ENCODE results near the gene CYTH1.

Gene CYTH1

GRCh38 chr17:78645421-78646295 is 136.4 kb downstream of the CYTH1 start:
- Histone ChIP-seq H3K4me1 (ENCODE audit: low read depth, poor library complexity, severe bottlenecking) (peaks cover 3% of the 10 kb centered on the region), H3K27me3 (ENCODE audit: insufficient read depth, low read depth) (peaks cover 38% of the 10 kb centered on the region), H3K9ac (no peak overlapping the region), H3K36me3 (ENCODE audit: insufficient read depth) (no peaks in the 10 kb centered on the region), H2AFZ (ENCODE audit: low read depth) (no peak overlapping the region; the same call in 1 of the 2 replicates), H3K79me2 (ENCODE audit: insufficient read depth, low read depth) (no peaks in the 10 kb centered on the region), H3K4me2 (0 out of 2 replicates have a peak overlapping the region, but pooled peaks have one; percentile 8), H4K20me1 (ENCODE audit: insufficient read depth) (no peaks in the 10 kb centered on the region), H3K27ac (no peak overlapping the region), H3K4me3 (IDR thresholded peaks at IDR 0.05; ENCODE audit: insufficient read depth, low read depth, low read length) (no peak overlapping the region)
- TF ChIP-seq CTCF (conservative IDR thresholded peaks at IDR 0.05; ENCODE audit: low read depth, low read length): no peak

GRCh38 chr17:78644931-78645351 is 137.1 kb downstream of the CYTH1 start:
- H3K27ac ChIP-seq: no peak overlapping the region
- H3K4me1 ChIP-seq (ENCODE audit: low read depth, poor library complexity, severe bottlenecking): peaks cover 3% of the 10 kb centered on the region
- no peaks in the 10 kb centered on the region for H3K79me2 ChIP-seq (ENCODE audit: insufficient read depth, low read depth)
- H2AFZ ChIP-seq (ENCODE audit: low read depth): no peak overlapping the region
- H4K20me1 ChIP-seq (ENCODE audit: insufficient read depth): no peaks in the 10 kb centered on the region
- no peak overlapping the region for H3K9ac ChIP-seq
- H3K4me2 ChIP-seq: no peak overlapping the region
- H3K36me3 ChIP-seq (ENCODE audit: insufficient read depth): no peaks in the 10 kb centered on the region
- TF ChIP-seq CTCF (conservative IDR thresholded peaks at IDR 0.05; ENCODE audit: low read depth, low read length): no peak
- H3K27me3 ChIP-seq (ENCODE audit: insufficient read depth, low read depth): peaks cover 38% of the 10 kb centered on the region
- H3K4me3 ChIP-seq (IDR thresholded peaks at IDR 0.05; ENCODE audit: insufficient read depth, low read depth, low read length): no peak overlapping the region

DNA sequence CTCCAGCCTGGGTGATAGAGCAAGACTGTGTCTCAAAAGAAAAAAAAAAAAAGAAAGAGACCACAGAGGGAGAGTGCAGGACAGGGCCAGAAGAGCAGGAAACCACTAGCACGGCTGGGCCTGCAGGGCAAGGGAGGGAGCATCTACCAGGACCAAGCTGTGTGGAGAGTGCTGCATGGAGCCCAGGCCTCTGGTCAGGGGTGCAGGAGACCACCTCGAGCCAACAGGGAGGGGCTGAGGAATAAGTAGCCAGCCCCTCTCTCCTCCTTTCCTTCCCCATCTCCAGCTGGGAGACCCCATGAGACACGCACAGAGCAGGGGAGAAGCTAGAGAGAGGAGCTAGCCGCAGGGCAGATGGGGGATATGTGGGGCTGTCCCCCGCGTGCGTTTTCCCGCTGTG is 137.8 kb downstream of the CYTH1 start:
- Histone ChIP-seq H4K20me1 (ENCODE audit: insufficient read depth) (no peaks in the 10 kb centered on the region), H3K9ac (no peak overlapping the region), H3K4me3 (IDR thresholded peaks at IDR 0.05; ENCODE audit: insufficient read depth, low read depth, low read length) (no peak overlapping the region), H3K27me3 (ENCODE audit: insufficient read depth, low read depth) (peaks cover 38% of the 10 kb centered on the region), H3K4me1 (ENCODE audit: low read depth, poor library complexity, severe bottlenecking) (peaks cover 3% of the 10 kb centered on the region), H3K79me2 (ENCODE audit: insufficient read depth, low read depth) (no peaks in the 10 kb centered on the region), H3K27ac (no peak overlapping the region), H3K36me3 (ENCODE audit: insufficient read depth) (no peaks in the 10 kb centered on the region), H2AFZ (ENCODE audit: low read depth) (no peak overlapping the region), H3K4me2 (no peak overlapping the region)
- no peak for TF ChIP-seq CTCF (conservative IDR thresholded peaks at IDR 0.05; ENCODE audit: low read depth, low read length)

- Histone ChIP-seq H3K79me2 (ENCODE audit: insufficient read depth, low read depth) (no peaks in the 10 kb centered on the region), H3K4me3 (IDR thresholded peaks at IDR 0.05; ENCODE audit: insufficient read depth, low read depth, low read length) (no peak overlapping the region), H4K20me1 (ENCODE audit: insufficient read depth) (no peaks in the 10 kb centered on the region), H3K27me3 (ENCODE audit: insufficient read depth, low read depth) (peaks cover 33% of the 10 kb centered on the region), H3K36me3 (ENCODE audit: insufficient read depth) (no peaks in the 10 kb centered on the region), H3K4me1 (ENCODE audit: low read depth, poor library complexity, severe bottlenecking) (peaks cover 3% of the 10 kb centered on the region), H3K27ac (no peak overlapping the region), H3K9ac (no peak overlapping the region), H3K4me2 (no peak overlapping the region), H2AFZ (ENCODE audit: low read depth) (no peak overlapping the region)
- no peak for TF ChIP-seq CTCF (conservative IDR thresholded peaks at IDR 0.05; ENCODE audit: low read depth, low read length)
Observed at GRCh38 chr17:78643326-78643725, 138.7 kb downstream of the CYTH1 start.

Data from KMS-11 (cell line).